ENCODE results near the gene TXNL4B. TPM values are rescaled to one million over a fixed set of nuclear protein-coding genes. Genes with fewer than 3 reads are reported as not detected.

The TXNL4B gene
- 10 to 100 TPM; 14.0 to 16.4 TPM for total RNA-seq

DNA sequence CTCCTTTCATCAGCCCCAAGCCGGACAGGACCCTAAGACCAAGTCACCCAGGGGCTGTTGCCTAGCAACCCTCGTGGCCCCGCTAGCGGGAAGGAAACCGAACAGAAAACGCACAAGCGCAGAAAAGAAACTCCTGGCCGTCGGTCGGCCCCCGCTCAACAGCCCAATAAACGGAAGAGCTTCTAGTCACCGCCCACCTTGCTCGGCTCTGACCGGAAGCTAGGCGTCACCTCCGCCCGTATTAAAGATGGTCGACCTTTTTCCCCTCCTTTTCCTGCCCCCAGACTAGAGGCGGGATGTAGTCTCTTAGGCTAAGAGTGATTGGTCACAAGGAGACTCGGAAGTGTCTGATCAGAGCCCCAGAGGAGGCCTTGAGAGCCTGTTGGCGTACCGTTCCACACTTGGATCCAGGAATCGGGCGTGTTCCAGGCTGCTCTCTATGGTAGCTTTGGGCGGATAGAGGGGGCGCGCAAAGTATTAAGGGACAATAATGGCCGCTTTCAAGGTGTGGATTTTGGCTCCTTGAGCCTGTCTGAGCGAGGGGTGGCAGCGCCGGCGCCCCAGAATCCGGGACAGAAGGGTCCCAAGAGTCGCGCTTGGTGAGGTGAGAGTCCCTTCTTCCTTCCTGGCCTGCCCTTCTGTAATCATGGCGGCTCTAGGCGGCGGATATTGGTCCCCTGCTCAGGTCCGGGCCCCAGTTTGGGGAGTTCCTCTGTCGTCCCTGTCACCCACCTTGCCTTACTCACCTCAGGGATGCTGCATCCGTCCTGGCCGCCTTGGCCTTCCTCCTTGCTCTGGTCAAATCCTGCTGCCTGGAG, at the start of gene TXNL4B, which contains the start of gene DHX38:
Gene TXNL4B (minus strand): TSS at position 173 of the 818 bp plus-strand sequence. CDS start 2,871 bp downstream, outside the sequence.
Gene DHX38 (plus strand): TSS at position 400 of the 818 bp plus-strand sequence. CDS start 2,311 bp downstream, outside the sequence.
- peak within 1 kb of the TSS; percentile 96 for H3K27ac Mint-ChIP-seq
- ATAC-seq (peak; percentile 97), DNase-seq (peak; percentile 96)
- H3K36me3 Mint-ChIP-seq, result peaks cover 31% of the 10 kb centered on the region
- H3K4me3 Mint-ChIP-seq, result peak within 1 kb of the TSS; percentile 98
- H3K4me1 Mint-ChIP-seq, result peaks cover 42% of the 10 kb centered on the region
- no peaks in the 10 kb centered on the region for H3K27me3 Mint-ChIP-seq
- CTCF ChIA-PET, result interaction anchor here (0.8 to 2.2 kb wide), 5 partner anchors 23 to 31 kb away, joined by 3 to 8 read pairs (median 4); no protein-coding TSS in a partner anchor
- no peaks in the 10 kb centered on the region for H3K9me3 Mint-ChIP-seq (ENCODE audit: low read depth)

DNA sequence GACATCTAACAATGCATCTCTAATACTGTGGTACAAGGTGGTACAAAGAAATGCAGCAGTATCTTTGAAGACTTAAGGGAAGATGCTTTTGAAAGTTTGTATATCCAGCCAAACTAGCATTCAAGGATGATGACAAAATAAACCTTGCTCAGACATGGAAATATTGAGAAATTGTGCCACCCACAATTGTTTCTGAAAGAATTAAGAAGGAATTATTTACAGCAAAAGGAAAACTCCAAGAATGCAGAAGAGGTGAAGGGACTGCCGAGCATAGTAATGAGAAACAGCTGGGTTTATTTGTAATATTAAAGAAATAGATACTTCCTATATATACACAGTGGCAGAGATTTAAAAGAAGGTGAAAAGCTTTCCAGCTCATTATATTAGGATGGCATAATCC, 49.1 kb upstream of the TXNL4B start:
- Mint-ChIP-seq H3K27ac (no peak overlapping the region), H3K36me3 (no peaks in the 10 kb centered on the region), H3K27me3 (peaks cover 18% of the 10 kb centered on the region), H3K4me3 (no peak overlapping the region), H3K4me1 (no peaks in the 10 kb centered on the region), H3K9me3 (ENCODE audit: low read depth) (no peaks in the 10 kb centered on the region)
- CTCF ChIA-PET, result no interaction called here
- DNase-seq (no peak), ATAC-seq (no peak)

DNA sequence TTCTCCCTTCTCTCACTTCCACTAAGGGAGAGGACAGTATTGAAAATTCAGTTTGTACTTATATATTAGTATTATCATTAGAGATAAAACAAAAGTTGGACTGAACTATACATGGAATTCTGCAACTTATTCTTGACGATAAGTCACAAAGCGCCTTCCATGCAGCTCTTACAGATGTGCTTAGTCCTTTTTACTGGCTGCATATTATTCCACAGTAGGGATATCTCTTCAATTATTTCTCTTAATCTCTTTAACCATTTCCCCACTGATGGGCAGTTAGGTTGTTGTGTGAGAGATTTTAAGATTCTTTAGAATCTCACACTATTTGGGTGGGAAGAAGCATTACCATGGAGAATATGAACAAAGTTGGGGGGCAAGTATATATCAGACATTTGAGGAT, 46.5 kb upstream of the TXNL4B start:
- no peaks in the 10 kb centered on the region for H3K36me3 Mint-ChIP-seq
- H3K27me3 Mint-ChIP-seq, result peaks cover 12% of the 10 kb centered on the region
- H3K4me1 Mint-ChIP-seq, result no peaks in the 10 kb centered on the region
- CTCF ChIA-PET, result no interaction called here
- no peak overlapping the region for H3K4me3 Mint-ChIP-seq
- DNase-seq (no peak), ATAC-seq (no peak)
- H3K27ac Mint-ChIP-seq, result no peak overlapping the region
- no peaks in the 10 kb centered on the region for H3K9me3 Mint-ChIP-seq (ENCODE audit: low read depth)

DNA sequence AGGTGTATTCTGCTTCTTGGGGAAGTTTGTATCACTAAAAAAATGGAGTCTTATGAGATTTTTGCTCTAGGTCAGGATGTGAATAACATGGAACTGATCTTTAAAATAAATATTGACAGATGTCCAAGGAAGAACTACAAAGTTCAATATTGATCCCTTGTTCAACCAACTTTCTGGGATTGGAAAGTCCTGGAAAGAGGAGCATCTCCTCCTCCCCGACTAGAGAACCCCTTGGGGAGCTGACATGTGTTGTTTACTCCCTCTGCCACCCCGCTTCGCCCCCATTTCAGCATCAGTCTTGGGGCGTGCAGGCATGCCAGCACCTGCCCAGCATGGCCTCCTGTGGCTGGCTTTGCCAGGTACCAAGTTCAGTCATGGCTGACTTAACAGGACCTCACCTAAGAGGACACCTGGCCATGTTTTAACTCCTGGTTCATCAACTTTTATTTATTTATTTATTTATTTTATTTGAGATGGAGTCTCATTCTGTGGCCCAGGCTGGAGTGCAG, 44.7 kb upstream of the TXNL4B start:
- no peaks in the 10 kb centered on the region for H3K9me3 Mint-ChIP-seq (ENCODE audit: low read depth)
- CTCF ChIA-PET, result no interaction called here
- DNase-seq (no peak), ATAC-seq (no peak)
- no peaks in the 10 kb centered on the region for H3K4me1 Mint-ChIP-seq
- H3K27ac Mint-ChIP-seq, result no peak overlapping the region
- no peak overlapping the region for H3K4me3 Mint-ChIP-seq
- no peaks in the 10 kb centered on the region for H3K36me3 Mint-ChIP-seq
- peaks cover 9% of the 10 kb centered on the region for H3K27me3 Mint-ChIP-seq

DNA sequence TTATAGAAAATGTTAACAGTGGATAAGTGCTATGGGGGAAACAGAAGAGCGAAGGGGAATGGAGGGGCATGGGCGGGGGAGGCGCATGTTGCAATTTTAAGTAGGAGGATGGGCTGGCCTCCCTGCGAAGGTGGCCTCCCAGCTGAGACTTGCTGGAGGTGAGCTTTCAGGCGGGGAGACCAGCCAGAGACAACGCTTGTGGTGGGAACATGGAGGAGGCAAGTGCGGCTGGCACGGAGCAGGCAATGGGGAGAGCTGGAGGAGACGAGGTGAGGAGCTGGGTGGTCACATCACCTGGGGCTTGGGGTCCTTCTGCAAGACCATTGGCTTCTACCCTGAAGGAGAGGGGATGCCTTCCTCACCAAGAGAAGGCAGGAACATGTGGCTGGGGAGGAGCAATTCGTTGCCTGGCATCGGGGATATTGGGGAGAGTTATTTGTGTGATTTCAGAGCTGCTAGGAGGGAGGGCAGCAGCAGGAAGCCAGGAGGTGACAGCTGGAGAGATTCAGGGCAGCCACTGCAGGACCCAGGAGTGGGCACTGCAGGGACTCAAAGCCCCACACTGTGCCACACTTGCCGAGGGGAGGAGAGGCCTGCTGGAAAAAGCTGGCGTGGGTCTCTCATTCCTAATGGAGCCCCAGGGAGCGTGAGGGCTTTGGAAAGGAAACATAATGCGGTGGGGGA, 44.1 kb upstream of the TXNL4B start:
- Mint-ChIP-seq H3K36me3 (no peaks in the 10 kb centered on the region), H3K27ac (no peak overlapping the region), H3K4me3 (no peak overlapping the region), H3K9me3 (ENCODE audit: low read depth) (no peaks in the 10 kb centered on the region), H3K4me1 (no peaks in the 10 kb centered on the region), H3K27me3 (peaks cover 7% of the 10 kb centered on the region)
- ATAC-seq, result no peak
- DNase-seq, result no peak
- CTCF ChIA-PET, result no interaction called here

DNA sequence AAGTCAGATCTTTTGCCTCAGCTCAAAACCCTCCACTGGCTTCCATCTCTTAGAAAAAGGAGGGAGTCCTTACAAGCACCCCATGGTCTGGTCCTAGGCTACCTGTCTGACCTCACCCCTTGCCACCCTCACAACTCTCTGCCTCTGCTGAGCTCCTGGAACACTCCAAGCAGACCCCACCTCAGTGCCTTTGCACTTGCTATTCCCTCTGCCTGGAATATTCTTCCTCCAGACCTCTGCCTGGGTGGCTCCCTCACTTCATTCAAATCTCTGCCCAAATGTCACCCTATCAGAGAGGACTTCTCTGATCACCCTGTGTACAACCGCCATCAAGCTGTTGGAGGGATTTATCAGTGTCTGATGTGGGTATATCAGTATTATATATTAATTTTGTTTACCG, 41.1 kb upstream of the TXNL4B start:
- ATAC-seq (no peak), DNase-seq (no peak)
- no peaks in the 10 kb centered on the region for H3K36me3 Mint-ChIP-seq
- H3K27ac Mint-ChIP-seq, result no peak overlapping the region
- H3K4me3 Mint-ChIP-seq, result no peak overlapping the region
- no peaks in the 10 kb centered on the region for H3K9me3 Mint-ChIP-seq (ENCODE audit: low read depth)
- no peaks in the 10 kb centered on the region for H3K27me3 Mint-ChIP-seq
- CTCF ChIA-PET, result no interaction called here
- H3K4me1 Mint-ChIP-seq, result no peaks in the 10 kb centered on the region

DNA sequence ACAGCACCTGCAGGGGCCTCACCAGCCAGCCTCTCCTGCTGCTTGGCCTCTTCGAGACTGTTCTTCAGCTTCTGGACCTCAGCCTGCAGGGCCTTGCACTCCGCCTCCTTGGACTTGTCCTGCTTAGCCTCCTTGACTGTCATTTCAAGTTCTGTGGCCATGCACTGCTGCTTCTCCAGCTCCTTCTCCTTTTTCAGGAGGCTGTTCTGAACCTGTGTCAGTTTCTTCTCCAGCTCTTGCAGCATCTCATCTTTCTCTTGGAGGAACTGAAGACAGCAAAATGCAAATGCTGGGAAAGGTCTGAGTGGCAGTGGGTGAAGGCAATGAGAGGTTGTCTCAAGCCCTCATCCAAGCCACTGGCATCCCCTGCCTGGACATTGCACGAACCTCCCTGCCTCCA, 39.3 kb upstream of the TXNL4B start:
- no peak for DNase-seq
- H3K36me3 Mint-ChIP-seq, result no peaks in the 10 kb centered on the region
- no peaks in the 10 kb centered on the region for H3K27me3 Mint-ChIP-seq
- H3K4me1 Mint-ChIP-seq, result no peaks in the 10 kb centered on the region
- no peak overlapping the region for H3K27ac Mint-ChIP-seq
- CTCF ChIA-PET, result no interaction called here
- no peaks in the 10 kb centered on the region for H3K9me3 Mint-ChIP-seq (ENCODE audit: low read depth)
- H3K4me3 Mint-ChIP-seq, result no peak overlapping the region
- no peak for ATAC-seq

DNA sequence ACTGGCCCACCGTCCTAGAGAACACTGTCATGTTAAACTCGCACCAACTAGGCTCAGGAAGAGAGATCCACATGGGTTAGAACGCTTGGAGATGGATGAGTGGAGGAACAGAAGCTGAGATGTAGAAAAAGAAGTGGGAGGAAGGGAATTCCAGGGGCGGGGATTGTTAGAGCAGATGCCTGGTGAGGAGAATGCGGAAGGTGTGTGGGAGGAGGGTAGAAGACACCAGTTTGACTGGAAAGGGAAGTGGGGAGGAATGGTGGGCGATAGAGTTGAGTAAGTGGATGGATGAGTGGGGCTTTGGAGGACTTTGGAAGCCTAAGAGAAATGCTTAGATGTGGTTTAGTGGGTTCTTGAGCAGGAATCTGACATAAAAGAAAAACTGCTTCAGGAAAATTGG, 37.6 kb upstream of the TXNL4B start:
- CTCF ChIA-PET, result no interaction called here
- DNase-seq (no peak), ATAC-seq (no peak)
- no peaks in the 10 kb centered on the region for H3K4me1 Mint-ChIP-seq
- H3K27ac Mint-ChIP-seq, result no peak overlapping the region
- no peaks in the 10 kb centered on the region for H3K36me3 Mint-ChIP-seq
- H3K9me3 Mint-ChIP-seq (ENCODE audit: low read depth), result no peaks in the 10 kb centered on the region
- no peak overlapping the region for H3K4me3 Mint-ChIP-seq
- H3K27me3 Mint-ChIP-seq, result no peaks in the 10 kb centered on the region

DNA sequence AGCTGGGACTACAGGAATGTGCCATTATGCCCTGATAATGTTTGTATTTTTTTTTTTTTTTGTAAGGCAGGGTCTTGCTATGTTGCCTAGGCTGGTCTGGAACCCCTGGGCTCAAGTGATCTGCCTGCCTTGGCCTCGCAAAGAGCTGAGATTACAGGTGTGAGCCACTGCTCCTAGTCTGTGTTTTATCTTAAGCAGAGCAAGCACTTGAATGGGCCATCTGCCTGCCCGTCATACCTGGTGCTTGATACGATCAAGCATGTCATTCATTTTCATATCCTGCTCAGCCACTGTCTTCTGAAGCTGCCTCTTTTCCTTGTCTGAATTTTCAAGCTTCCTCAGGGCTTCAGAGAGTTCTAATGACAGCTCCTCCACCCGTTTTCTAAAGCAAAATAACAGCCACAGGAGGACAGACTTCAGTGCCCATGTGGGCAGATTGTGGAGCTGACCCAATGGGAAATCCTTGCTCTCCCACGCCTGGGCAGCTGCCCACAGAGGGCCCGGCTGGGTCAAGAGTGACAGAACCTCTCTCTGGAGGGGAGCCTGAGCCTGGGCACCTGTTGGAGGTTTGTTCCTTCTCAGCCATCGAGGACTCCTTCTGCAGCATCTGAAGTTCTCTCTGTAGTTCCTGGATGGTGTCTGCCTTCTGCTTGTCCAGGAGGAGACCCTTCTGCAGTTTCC, 36.7 kb upstream of the TXNL4B start:
- no peak overlapping the region for H3K27ac Mint-ChIP-seq
- no peaks in the 10 kb centered on the region for H3K9me3 Mint-ChIP-seq (ENCODE audit: low read depth)
- no peak for ATAC-seq
- no peaks in the 10 kb centered on the region for H3K36me3 Mint-ChIP-seq
- no peak for DNase-seq
- H3K4me1 Mint-ChIP-seq, result no peaks in the 10 kb centered on the region
- H3K27me3 Mint-ChIP-seq, result no peaks in the 10 kb centered on the region
- H3K4me3 Mint-ChIP-seq, result no peak overlapping the region
- CTCF ChIA-PET, result no interaction called here

DNA sequence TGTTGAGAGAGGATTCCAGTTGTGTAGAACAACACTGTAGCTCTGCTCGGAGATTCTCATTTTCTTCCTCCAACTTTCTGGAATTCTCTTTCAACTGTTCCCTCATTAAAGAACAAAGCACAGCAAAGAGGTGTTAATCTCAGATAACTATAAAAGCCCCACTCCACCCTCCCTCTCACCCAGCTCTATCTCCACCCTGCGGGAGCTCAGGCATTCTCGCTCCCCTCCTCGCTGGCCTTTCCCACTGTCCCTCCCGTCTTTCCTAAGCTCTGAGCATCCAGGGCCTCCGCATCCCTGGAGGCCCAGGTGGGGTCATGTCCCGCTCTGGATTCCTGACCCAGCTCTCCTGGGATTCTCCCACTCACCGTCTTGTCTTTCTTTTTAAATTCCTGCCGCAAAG, 35.3 kb upstream of the TXNL4B start:
- ATAC-seq (no peak), DNase-seq (no peak)
- CTCF ChIA-PET, result interaction anchor here (1.1 kb wide), 1 partner anchor 338 kb away, joined by 4 read pairs; no protein-coding TSS in a partner anchor
- Mint-ChIP-seq H3K27me3 (no peaks in the 10 kb centered on the region), H3K9me3 (ENCODE audit: low read depth) (no peaks in the 10 kb centered on the region), H3K4me3 (no peak overlapping the region), H3K4me1 (no peaks in the 10 kb centered on the region), H3K27ac (no peak overlapping the region), H3K36me3 (no peaks in the 10 kb centered on the region)

DNA sequence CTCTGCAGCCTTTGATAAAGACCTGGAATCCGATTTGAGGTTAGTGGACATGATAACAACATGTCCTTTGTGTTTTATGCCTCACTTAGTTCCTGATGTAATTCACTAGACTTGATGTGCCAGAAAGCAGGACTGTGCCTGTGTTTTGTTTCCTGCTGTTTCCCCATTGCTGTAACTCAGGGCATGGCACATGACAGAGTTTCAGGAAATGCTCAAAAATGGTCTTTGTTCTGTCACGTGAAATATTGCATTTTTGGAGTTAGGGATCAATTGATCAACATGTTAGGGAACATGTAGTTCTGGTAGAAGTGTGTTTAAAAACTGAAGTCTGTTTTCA, 33.0 kb upstream of the TXNL4B start:
- H3K4me3 Mint-ChIP-seq, result no peak overlapping the region
- H3K9me3 Mint-ChIP-seq (ENCODE audit: low read depth), result no peaks in the 10 kb centered on the region
- H3K4me1 Mint-ChIP-seq, result no peaks in the 10 kb centered on the region
- no peaks in the 10 kb centered on the region for H3K36me3 Mint-ChIP-seq
- H3K27ac Mint-ChIP-seq, result no peak overlapping the region
- DNase-seq (no peak), ATAC-seq (no peak)
- CTCF ChIA-PET, result no interaction called here
- H3K27me3 Mint-ChIP-seq, result no peaks in the 10 kb centered on the region

DNA sequence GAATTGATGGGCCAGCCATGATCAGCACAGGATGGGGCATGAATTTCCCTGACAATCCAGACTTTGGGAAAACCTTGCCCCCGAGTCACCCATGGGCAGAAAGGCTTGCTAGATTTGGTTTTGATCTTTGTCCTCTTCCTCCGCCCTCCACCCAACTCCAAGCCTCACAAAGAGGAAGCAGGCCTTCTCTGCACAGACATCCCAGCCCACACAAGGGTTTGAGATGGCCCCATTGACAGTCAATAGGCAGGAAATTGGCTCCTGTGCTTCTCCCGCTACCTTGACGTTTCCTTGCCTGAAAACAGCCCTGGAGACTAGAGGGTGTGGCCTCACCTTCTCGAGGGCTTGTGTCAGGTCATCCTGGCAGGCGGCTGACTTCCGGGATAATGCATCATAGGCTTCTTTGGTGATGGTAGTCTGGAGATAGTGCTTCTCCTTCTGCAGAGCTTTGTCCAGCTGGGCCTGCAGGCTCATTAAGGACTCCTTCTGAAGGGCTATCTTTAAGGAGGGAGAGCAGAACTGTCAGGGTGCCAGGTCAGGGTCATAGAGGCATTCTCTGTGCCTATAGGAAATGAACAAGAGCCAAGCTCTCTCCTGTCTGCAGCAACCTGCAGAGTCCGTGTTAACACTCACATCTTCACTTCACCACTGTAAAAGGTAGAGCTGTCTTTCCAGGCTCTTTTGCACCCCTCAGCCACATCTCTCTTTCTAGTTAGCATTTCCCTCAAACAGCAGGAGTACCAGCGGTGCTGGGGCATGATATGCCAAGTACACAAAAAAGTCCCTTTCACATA, 32.4 kb upstream of the TXNL4B start:
- CTCF ChIA-PET, result interaction anchor here (0.7 to 2.6 kb wide), 13 partner anchors 13 to 377 kb away, joined by 3 to 11 read pairs (median 3); partner anchors contain the start of genes DHX38 and TXNL4B
- no peaks in the 10 kb centered on the region for H3K4me1 Mint-ChIP-seq
- ATAC-seq, result no peak
- no peaks in the 10 kb centered on the region for H3K36me3 Mint-ChIP-seq
- no peaks in the 10 kb centered on the region for H3K27me3 Mint-ChIP-seq
- no peak for DNase-seq
- no peak overlapping the region for H3K4me3 Mint-ChIP-seq
- no peaks in the 10 kb centered on the region for H3K9me3 Mint-ChIP-seq (ENCODE audit: low read depth)
- H3K27ac Mint-ChIP-seq, result no peak overlapping the region
